H1 (cell line): ENCODE data around the gene ROR1. TPM values are rescaled to one million over a fixed set of nuclear protein-coding genes. Genes with fewer than 3 reads are reported as not detected.

ENCODE experiments used
- ASH2L ChIP-seq: fragments of 200-600, 300-600 bp; sonication (generic); IDR thresholded peaks from one replicate; pipeline ENCODE4 v1.7.1; 2017; ENCODE audit warnings: low read length
- CEBPB ChIP-seq: IDR thresholded peaks from 2 replicates; pipeline ENCODE4 v1.6.1; 2012; ENCODE audit warnings: low read depth, low read length
- EZH2 ChIP-seq: fragments of 200-600 bp; sonication (generic); IDR thresholded peaks from 2 replicates; pipeline ENCODE4 v1.7.1; 2012; ENCODE audit warnings: low read depth, mild to moderate bottlenecking, moderate library complexity, low read length, inconsistent platforms; ENCODE audit not compliant: severe bottlenecking
- NRF1 ChIP-seq: IDR thresholded peaks from 2 replicates; pipeline ENCODE4 v1.6.1; 2011; ENCODE audit warnings: mild to moderate bottlenecking, low read depth, low read length, improper control_type of control experiment
- RBBP5 ChIP-seq: IDR thresholded peaks from 2 replicates; pipeline ENCODE4 v1.7.1; 2012; ENCODE audit warnings: low read depth, mild to moderate bottlenecking, inconsistent platforms, low read length, moderate library complexity, borderline replicate concordance
- SAP30 ChIP-seq: fragments of 300-600 bp; sonication (generic); IDR thresholded peaks from 2 replicates; pipeline ENCODE4 v1.7.1; 2012; ENCODE audit warnings: low read length, moderate library complexity, mild to moderate bottlenecking, inconsistent platforms; ENCODE audit not compliant: insufficient read depth, insufficient replicate concordance
- SIRT6 ChIP-seq: IDR thresholded peaks from one replicate; pipeline ENCODE4 v1.7.1; 2012; ENCODE audit warnings: low read length, inconsistent platforms
- TCF12 ChIP-seq: IDR thresholded peaks from 2 replicates; pipeline ENCODE4 v1.6.1; 2011; ENCODE audit warnings: low read depth, mild to moderate bottlenecking, low read length
- ZNF274 ChIP-seq: IDR thresholded peaks from 2 replicates; pipeline ENCODE4 v1.7.0; 2012; ENCODE audit warnings: low read length, borderline replicate concordance; ENCODE audit errors: extremely low read depth
- polyA plus RNA-seq, 7 experiments: library from polyadenylated mRNA; depleted of rRNA in 3 of 7; stranded (reverse) in 5 of 7; unstranded in 2 of 7; fragments of >200 nt in 5 of 7; fragments of 200-250 nt in 2 of 7; gene quantifications; 1 replicate in 5 of 7; 2 replicates in 1 of 7; 4 replicates in 1 of 7; pipeline versions ENCODE4 v1.2.1 to v1.2.3, GENCODE V29; 2011 to 2013; ENCODE audit warnings: missing spikeins in 2 of 7, mixed read lengths in 2 of 7
- total RNA-seq: library from RNA; stranded (reverse); fragmentation: NEBNext Ultra II Directional; extraction: Animal tissue kit (Norgen Biotek cat#: 25700); gene quantifications from 2 replicates; pipeline ENCODE4 v1.2.1, GENCODE V29; 2021
- TF ChIP-seq, protein P1 (sequence below): fragments of 300-600 bp; sonication (generic); IDR thresholded peaks from 2 replicates; pipeline ENCODE4 v1.7.1; 2012; ENCODE audit warnings: low read length, moderate library complexity, mild to moderate bottlenecking, inconsistent platforms; ENCODE audit not compliant: insufficient replicate concordance
- TF ChIP-seq, protein P2 (sequence below): IDR thresholded peaks from 2 replicates; pipeline ENCODE4 v1.6.1; 2011; ENCODE audit warnings: low read length, improper control_type of control experiment

The ROR1 gene
- total and polyA plus RNA-seq, 2 of the 8 experiments (the other 6 are each of a cell fraction or from before 2014, with no cell fraction given): 33.6 to 73.6 TPM

GRCh38 chr1:64117492-64117891 lies 343.7 kb downstream of the ROR1 start (continued):
- TF ChIP-seq, protein P1, sequence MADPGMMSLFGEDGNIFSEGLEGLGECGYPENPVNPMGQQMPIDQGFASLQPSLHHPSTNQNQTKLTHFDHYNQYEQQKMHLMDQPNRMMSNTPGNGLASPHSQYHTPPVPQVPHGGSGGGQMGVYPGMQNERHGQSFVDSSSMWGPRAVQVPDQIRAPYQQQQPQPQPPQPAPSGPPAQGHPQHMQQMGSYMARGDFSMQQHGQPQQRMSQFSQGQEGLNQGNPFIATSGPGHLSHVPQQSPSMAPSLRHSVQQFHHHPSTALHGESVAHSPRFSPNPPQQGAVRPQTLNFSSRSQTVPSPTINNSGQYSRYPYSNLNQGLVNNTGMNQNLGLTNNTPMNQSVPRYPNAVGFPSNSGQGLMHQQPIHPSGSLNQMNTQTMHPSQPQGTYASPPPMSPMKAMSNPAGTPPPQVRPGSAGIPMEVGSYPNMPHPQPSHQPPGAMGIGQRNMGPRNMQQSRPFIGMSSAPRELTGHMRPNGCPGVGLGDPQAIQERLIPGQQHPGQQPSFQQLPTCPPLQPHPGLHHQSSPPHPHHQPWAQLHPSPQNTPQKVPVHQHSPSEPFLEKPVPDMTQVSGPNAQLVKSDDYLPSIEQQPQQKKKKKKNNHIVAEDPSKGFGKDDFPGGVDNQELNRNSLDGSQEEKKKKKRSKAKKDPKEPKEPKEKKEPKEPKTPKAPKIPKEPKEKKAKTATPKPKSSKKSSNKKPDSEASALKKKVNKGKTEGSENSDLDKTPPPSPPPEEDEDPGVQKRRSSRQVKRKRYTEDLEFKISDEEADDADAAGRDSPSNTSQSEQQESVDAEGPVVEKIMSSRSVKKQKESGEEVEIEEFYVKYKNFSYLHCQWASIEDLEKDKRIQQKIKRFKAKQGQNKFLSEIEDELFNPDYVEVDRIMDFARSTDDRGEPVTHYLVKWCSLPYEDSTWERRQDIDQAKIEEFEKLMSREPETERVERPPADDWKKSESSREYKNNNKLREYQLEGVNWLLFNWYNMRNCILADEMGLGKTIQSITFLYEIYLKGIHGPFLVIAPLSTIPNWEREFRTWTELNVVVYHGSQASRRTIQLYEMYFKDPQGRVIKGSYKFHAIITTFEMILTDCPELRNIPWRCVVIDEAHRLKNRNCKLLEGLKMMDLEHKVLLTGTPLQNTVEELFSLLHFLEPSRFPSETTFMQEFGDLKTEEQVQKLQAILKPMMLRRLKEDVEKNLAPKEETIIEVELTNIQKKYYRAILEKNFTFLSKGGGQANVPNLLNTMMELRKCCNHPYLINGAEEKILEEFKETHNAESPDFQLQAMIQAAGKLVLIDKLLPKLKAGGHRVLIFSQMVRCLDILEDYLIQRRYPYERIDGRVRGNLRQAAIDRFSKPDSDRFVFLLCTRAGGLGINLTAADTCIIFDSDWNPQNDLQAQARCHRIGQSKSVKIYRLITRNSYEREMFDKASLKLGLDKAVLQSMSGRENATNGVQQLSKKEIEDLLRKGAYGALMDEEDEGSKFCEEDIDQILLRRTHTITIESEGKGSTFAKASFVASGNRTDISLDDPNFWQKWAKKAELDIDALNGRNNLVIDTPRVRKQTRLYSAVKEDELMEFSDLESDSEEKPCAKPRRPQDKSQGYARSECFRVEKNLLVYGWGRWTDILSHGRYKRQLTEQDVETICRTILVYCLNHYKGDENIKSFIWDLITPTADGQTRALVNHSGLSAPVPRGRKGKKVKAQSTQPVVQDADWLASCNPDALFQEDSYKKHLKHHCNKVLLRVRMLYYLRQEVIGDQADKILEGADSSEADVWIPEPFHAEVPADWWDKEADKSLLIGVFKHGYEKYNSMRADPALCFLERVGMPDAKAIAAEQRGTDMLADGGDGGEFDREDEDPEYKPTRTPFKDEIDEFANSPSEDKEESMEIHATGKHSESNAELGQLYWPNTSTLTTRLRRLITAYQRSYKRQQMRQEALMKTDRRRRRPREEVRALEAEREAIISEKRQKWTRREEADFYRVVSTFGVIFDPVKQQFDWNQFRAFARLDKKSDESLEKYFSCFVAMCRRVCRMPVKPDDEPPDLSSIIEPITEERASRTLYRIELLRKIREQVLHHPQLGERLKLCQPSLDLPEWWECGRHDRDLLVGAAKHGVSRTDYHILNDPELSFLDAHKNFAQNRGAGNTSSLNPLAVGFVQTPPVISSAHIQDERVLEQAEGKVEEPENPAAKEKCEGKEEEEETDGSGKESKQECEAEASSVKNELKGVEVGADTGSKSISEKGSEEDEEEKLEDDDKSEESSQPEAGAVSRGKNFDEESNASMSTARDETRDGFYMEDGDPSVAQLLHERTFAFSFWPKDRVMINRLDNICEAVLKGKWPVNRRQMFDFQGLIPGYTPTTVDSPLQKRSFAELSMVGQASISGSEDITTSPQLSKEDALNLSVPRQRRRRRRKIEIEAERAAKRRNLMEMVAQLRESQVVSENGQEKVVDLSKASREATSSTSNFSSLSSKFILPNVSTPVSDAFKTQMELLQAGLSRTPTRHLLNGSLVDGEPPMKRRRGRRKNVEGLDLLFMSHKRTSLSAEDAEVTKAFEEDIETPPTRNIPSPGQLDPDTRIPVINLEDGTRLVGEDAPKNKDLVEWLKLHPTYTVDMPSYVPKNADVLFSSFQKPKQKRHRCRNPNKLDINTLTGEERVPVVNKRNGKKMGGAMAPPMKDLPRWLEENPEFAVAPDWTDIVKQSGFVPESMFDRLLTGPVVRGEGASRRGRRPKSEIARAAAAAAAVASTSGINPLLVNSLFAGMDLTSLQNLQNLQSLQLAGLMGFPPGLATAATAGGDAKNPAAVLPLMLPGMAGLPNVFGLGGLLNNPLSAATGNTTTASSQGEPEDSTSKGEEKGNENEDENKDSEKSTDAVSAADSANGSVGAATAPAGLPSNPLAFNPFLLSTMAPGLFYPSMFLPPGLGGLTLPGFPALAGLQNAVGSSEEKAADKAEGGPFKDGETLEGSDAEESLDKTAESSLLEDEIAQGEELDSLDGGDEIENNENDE: no peak
- TF ChIP-seq TCF12 (no peak), SIRT6 (no peak), RBBP5 (no peak), EZH2 (no peak), NRF1 (no peak), ASH2L (no peak), SAP30 (no peak), CEBPB (no peak), ZNF274 (no peak)
- TF ChIP-seq, protein P2, sequence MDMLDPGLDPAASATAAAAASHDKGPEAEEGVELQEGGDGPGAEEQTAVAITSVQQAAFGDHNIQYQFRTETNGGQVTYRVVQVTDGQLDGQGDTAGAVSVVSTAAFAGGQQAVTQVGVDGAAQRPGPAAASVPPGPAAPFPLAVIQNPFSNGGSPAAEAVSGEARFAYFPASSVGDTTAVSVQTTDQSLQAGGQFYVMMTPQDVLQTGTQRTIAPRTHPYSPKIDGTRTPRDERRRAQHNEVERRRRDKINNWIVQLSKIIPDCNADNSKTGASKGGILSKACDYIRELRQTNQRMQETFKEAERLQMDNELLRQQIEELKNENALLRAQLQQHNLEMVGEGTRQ: no peak
